DND-41 (cell line): ENCODE data around the gene SLC26A11.

Source experiments
- ATAC-seq: fragments of 200-7000 bp; cut with Tn5 transposase; 3 replicates; pipeline ENCODE4 v1.9.1; 2021; ENCODE audit warnings: low read depth; ENCODE audit not compliant: insufficient read depth
- DNase-seq: peaks from one replicate; pipeline ENCODE4 v3.0.0-alpha.2; 2020
- H2AFZ ChIP-seq: 2 replicates; pipeline ENCODE4 v1.6.0; 2012; ENCODE audit warnings: low read depth, low read length
- H3K27ac ChIP-seq: 2 replicates; pipeline ENCODE4 v1.5.1; 2012; ENCODE audit warnings: low read length, inconsistent platforms
- H3K27me3 ChIP-seq: fragments of 200-600 bp; sonication (generic); 2 replicates; pipeline ENCODE4 v1.6.0; 2012; ENCODE audit warnings: low read length, mild to moderate bottlenecking, inconsistent platforms; ENCODE audit not compliant: insufficient read depth, poor library complexity
- H3K36me3 ChIP-seq: 2 replicates; pipeline ENCODE4 v1.5.1; 2012; ENCODE audit warnings: low read length, inconsistent platforms; ENCODE audit not compliant: insufficient read depth
- H3K4me1 ChIP-seq: 2 replicates; pipeline ENCODE4 v1.5.1; 2012; ENCODE audit warnings: mild to moderate bottlenecking, low read length; ENCODE audit not compliant: insufficient read depth
- H3K4me2 ChIP-seq: 2 replicates; pipeline ENCODE4 v1.6.0; 2012; ENCODE audit warnings: mild to moderate bottlenecking, moderate library complexity, low read length, inconsistent platforms; ENCODE audit not compliant: insufficient read depth
- H3K4me3 ChIP-seq, 2 experiments: fragments of 200-600 bp in 1 of 2; shearing (Covaris generic) in 1 of 2; 2 replicates each; pipeline ENCODE4 v1.5.1; 2012 to 2016; ENCODE audit warnings: inconsistent platforms in 2 of 2, low read length in 2 of 2, mild to moderate bottlenecking in 2 of 2, low read depth in 1 of 2, moderate library complexity in 1 of 2
- H3K79me2 ChIP-seq: 2 replicates; pipeline ENCODE4 v1.6.0; 2012; ENCODE audit warnings: low read length, inconsistent platforms; ENCODE audit not compliant: insufficient read depth
- H3K9ac ChIP-seq: 2 replicates; pipeline ENCODE4 v1.6.0; 2012; ENCODE audit warnings: low read depth, mild to moderate bottlenecking, inconsistent platforms, low read length, moderate library complexity
- H3K9me3 ChIP-seq: 2 replicates; pipeline ENCODE4 v1.5.1; 2012; ENCODE audit warnings: low read length, moderate library complexity, mild to moderate bottlenecking, inconsistent platforms; ENCODE audit not compliant: insufficient read depth, severe bottlenecking
- H4K20me1 ChIP-seq: 2 replicates; pipeline ENCODE4 v1.6.0; 2012; ENCODE audit warnings: low read length; ENCODE audit not compliant: insufficient read depth
- CTCF ChIP-seq: IDR thresholded peaks from 2 replicates; pipeline ENCODE4 v1.5.1; 2012; ENCODE audit warnings: borderline replicate concordance, low read length, moderate library complexity, mild to moderate bottlenecking; ENCODE audit not compliant: poor library complexity, severe bottlenecking; ENCODE audit errors: extremely low read depth
- EZH2 ChIP-seq: IDR thresholded peaks from 3 replicates; pipeline ENCODE4 v1.6.1; 2012; ENCODE audit warnings: borderline replicate concordance, low read depth, mild to moderate bottlenecking, moderate library complexity, low read length, inconsistent platforms; ENCODE audit not compliant: severe bottlenecking

Gene SLC26A11

GRCh38 chr17:80259457-80260068 is 39.3 kb downstream of the SLC26A11 start:
- TF ChIP-seq EZH2: no peak
- no peak for TF ChIP-seq CTCF
- Histone ChIP-seq H3K36me3 (peaks cover 4% of the 10 kb centered on the region; the same call in 1 of the 2 replicates), H2AFZ (peak overlapping the region; percentile 48; the same call in 1 of the 2 replicates), H4K20me1 (peaks cover 9% of the 10 kb centered on the region; the same call in 1 of the 2 replicates), H3K9ac (peak overlapping the region; percentile 54), H3K4me3 (peak overlapping the region in 1 of 2 experiments; percentile 44; a peak in 1 of 4 replicates), H3K27me3 (no peaks in the 10 kb centered on the region), H3K79me2 (peaks cover 29% of the 10 kb centered on the region), H3K9me3 (no peaks in the 10 kb centered on the region), H3K27ac (peak overlapping the region; percentile 41; the same call in 1 of the 2 replicates), H3K4me2 (peak overlapping the region; percentile 55), H3K4me1 (peaks cover 50% of the 10 kb centered on the region)
- DNase-seq (no peak), ATAC-seq (no peak)

- peak; percentile 18 for ATAC-seq
- H3K9me3 ChIP-seq: no peaks in the 10 kb centered on the region
- TF ChIP-seq CTCF (no peak), EZH2 (no peak)
- H3K4me2 ChIP-seq: peak overlapping the region; percentile 55
- peak overlapping the region; percentile 54 for H3K9ac ChIP-seq
- peaks cover 9% of the 10 kb centered on the region; the same call in 1 of the 2 replicates for H4K20me1 ChIP-seq
- H3K79me2 ChIP-seq: peaks cover 34% of the 10 kb centered on the region
- H3K27ac ChIP-seq: peak overlapping the region; percentile 41; the same call in 1 of the 2 replicates
- peaks cover 50% of the 10 kb centered on the region for H3K4me1 ChIP-seq
- H3K4me3 ChIP-seq: peak overlapping the region in 1 of 2 experiments; percentile 44; a peak in 2 of 4 replicates
- H3K36me3 ChIP-seq: peaks cover 4% of the 10 kb centered on the region; the same call in 1 of the 2 replicates
- H2AFZ ChIP-seq: peak overlapping the region; percentile 48
- no peaks in the 10 kb centered on the region for H3K27me3 ChIP-seq
- DNase-seq: peak; percentile 73
These were observed 39.9 kb downstream of the SLC26A11 start for GRCh38 chr17:80260069-80260535.

- peak within 1 kb of the TSS; percentile 75 for H2AFZ ChIP-seq
- no peaks in the 10 kb centered on the region for H3K9me3 ChIP-seq
- peaks cover 9% of the 10 kb centered on the region; the same call in 1 of the 2 replicates for H4K20me1 ChIP-seq
- H3K9ac ChIP-seq: peak within 1 kb of the TSS; percentile 99
- peak within 1 kb of the TSS; percentile 98 for H3K27ac ChIP-seq
- H3K36me3 ChIP-seq: peaks cover 10% of the 10 kb centered on the region
- peak within 1 kb of the TSS; percentile 93 for H3K4me2 ChIP-seq
- peaks cover 41% of the 10 kb centered on the region for H3K79me2 ChIP-seq
- ATAC-seq (peak; percentile 40), DNase-seq (peak; percentile 75)
- no peaks in the 10 kb centered on the region for H3K27me3 ChIP-seq
- H3K4me3 ChIP-seq: peak within 1 kb of the TSS; percentile 76 to 87
- TF ChIP-seq CTCF: no peak
- TF ChIP-seq EZH2: no peak
- peaks cover 50% of the 10 kb centered on the region for H3K4me1 ChIP-seq
These were observed 40.5 kb downstream of the SLC26A11 start, which contains the start of gene RNF213 for GRCh38 chr17:80260791-80261158. RNF213 (plus strand) TSS chr17:80260852; CDS start chr17:80263682, 2,830 bp downstream.
